D341Med (cell line): ENCODE results near the gene PSMC3.

ENCODE experiments used
- DNase-seq: peaks from one replicate; pipeline ENCODE4 v3.0.0; 2012; ENCODE audit warnings: low spot score

The PSMC3 gene

GRCh38 chr11:47443028-47443700 lies 16.9 kb upstream of the PSMC3 start:
- DNase-seq: peak; percentile 57

DNA sequence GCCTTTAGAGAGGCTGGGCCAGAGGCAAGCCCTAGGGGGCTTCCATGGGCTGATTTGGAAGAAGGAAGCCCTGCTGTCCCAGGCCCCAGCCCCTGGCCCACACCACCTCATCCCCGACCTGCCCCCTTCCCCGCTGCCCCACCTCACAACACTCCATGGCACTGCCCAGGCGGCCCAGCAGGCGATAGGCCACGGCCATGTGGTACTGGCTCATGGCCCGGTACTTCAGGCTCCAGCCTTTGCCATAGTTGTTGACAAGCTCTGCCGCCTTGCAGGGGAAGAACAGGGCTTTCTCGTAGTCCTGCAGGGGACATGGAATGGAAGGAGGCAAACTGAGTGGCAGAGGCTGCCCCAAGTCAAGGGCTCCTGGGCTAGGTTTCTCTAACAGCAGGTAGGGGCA lies 16.3 kb upstream of the PSMC3 start:
- no peak for DNase-seq

DNA sequence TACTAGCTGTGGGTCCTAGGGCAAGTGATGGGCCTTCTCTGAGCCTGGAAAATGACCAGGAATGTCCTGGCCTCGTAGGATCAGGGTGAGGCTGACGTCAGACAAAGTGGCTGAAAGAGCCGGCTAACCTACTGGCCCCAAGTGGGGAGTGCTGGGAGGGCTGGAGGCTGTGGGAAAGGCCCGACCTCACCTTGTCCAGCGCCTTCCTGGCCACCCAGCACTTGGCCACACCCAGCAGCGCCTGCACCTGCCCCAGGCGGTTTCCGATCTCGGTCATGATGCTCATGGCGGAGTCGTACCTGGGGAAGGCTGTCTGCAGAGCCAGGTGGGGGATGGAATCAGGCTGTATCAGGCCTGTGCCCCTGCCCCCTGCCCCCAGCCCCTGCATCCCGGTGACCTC lies 15.2 kb upstream of the PSMC3 start:
- DNase-seq: no peak

DNA sequence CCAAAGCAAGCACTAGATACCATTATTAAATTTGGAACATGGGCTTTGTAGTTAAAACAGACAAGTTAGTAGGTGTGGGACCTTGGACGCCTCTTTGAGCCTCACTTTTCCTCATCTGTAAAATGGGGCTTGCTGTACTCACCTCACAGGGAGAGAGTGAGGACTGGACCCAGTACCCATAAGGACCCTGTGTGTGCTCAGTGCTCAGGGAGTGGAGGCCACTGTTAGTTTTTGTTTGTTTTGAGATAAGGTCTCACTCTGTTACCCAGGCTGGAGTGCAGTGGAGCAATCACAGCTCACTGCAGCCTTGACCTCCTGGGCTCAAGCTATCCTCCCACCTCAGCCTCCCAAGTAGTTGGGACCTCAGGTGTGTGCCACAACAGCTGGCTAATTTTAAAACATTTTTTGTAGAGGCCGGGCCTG lies 13.8 kb upstream of the PSMC3 start:
- no peak for DNase-seq

DNA sequence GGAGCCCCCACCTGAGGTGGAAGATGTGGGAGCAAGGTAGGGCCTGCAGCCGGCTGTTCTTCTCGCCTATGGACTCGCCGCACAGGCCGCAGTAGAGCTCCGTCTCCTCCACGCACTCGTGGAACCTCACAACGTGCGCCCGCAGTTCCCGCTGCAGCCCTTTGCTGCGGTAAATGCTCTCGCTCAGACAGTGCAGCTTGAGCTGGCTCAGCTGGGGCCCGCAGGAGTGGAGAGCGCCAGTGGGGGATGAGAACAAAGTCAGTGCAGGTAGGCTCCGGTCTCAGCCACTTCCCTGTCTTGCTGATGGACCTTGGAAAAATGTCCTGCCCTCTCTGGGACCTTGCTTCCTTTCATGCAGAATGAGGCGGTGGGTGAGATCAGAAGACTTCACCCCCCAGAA lies 12.5 kb upstream of the PSMC3 start:
- DNase-seq: no peak

- no peak for DNase-seq
Measured at GRCh38 chr11:47437746-47438418, 11.6 kb upstream of the PSMC3 start.

GRCh38 chr11:47437218-47437745 lies 11.0 kb upstream of the PSMC3 start:
- no peak for DNase-seq

DNA sequence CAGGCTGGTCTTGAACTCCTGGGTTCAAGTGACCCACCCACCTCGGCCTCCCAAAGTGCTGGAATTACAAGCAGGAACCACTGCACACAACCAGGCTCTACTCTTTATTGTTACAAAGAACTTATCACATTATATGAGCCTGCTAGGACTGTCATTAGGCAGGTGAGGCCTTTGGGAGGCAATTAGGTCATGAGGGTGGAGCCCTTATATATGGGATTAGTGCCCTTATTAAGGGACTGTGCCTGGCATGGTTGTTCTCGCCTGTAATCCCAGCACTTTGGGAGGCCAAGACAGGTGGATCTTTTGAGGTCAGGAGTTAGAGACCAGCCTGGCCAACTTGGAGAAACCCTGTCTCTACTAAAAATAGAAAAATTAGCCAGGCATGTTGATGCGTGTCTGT lies 10.5 kb upstream of the PSMC3 start:
- DNase-seq: no peak

DNA sequence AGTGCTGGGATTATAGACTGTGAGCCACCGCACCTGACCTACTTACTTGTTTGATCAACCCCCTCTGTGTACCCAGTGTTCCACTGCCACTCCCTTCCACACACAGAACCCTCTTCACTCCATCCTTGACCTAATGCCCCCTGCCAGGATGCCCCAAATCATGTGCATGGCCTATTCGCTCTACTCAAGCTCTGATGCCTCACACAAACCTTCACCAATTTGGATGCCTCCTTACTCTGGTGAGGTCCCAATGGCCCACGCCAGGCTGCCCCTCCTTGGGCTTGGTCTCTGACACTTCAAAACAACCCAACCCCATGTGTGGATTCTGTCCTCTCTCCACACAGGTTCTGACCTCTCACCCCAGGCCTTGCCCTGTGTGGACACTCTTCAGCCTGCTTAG lies 9.4 kb upstream of the PSMC3 start:
- DNase-seq: no peak

- no peak for DNase-seq
Measured at GRCh38 chr11:47434011-47434786, 8.0 kb upstream of the PSMC3 start.

GRCh38 chr11:47433157-47433556 lies 6.9 kb upstream of the PSMC3 start:
- no peak for DNase-seq

GRCh38 chr11:47431356-47432083 lies 5.3 kb upstream of the PSMC3 start:
- DNase-seq: no peak

DNA sequence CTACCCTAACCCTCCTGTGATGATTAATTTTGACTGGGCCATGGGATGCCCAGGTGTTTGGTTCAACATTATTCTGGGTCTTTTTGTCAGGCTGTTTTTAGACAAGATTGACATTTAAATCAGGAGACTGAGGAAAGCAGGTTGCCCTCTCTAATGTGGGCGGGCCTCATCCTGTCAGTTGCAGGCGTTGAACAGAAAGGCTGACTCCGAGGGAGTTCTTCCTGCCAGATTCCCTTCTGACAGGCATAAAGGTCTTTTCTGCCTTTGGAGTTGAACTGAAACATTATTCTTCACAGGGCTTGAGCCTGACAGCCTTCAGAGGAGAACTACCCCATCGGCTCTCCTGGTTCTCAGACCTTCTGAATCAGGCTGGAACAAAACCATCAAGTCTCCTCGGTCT lies 4.3 kb upstream of the PSMC3 start:
- DNase-seq: no peak

GRCh38 chr11:47425611-47426010 lies 628 bp downstream of the PSMC3 start:
- DNase-seq: no peak

DNA sequence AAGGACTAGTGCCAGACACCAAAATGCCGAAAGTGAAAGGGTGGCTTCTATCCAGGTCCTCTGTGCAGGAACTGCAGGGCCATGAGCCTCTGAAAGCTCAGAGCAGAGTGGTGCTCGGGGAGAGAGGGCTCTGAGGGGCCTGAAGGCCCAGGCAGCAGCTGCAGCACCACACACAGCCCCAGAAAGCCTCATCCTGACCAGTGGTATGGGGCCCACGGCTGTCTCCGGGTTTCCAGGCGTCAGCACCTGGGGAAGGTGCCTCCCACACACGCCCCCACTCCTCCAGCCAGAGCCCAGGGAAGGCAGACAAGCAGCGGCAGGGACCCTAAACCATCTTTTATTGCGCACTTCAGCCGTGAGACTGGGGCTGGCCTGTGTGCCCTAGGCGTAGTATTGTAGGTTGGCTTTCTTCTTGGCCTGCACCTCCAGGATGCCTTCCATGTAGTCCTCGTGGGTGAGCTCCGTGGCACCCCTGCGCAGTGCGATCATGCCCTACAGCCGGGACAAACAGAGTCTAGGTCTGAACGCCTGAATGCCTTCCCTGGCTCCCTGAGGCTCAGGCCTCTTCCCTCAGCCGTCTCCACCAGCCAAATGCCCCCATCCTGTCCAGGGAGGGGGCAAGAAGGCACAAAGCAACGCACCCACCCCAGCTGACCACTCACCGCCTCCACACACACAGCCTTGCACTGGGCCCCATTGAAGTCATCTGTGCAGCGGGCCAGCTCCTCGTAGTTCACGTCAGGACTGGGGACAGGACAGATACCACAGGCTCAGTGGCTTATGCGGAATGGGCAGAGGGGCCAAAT lies 7.6 kb downstream of the PSMC3 start:
- DNase-seq: no peak

- no peak for DNase-seq
Measured at GRCh38 chr11:47417712-47418111, 8.5 kb downstream of the PSMC3 start.

DNA sequence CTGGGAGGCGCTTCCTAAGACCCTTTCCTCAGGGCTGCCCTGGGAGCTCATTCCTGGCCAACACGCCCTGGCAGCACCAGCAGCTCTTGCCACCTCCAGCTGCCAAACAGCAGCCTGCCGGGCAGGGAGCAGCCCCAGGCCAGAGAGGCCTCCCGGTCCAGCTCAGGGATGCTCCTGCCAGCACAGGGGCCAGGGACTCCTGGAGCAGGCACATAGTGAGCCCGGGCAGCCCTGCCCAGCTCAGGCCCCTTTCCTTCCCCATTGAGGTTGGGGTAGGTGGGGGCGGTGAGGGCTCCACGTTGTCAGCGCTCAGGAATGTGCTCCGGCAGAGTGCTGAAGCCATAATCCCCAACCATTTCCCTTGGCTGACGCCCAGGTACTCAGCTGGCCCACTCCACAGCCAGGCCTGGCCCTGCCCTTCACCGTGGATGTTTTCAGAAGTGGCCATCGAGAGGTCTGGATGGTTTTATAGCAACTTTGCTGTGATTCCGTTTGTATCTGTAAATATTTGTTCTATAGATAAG lies 10.2 kb downstream of the PSMC3 start:
- DNase-seq: peak; percentile 74

- DNase-seq: no peak
Measured at GRCh38 chr11:47415091-47415854, 11.0 kb downstream of the PSMC3 start.

GRCh38 chr11:47414685-47415070 lies 11.6 kb downstream of the PSMC3 start:
- DNase-seq: no peak

- no peak for DNase-seq
Measured at GRCh38 chr11:47413908-47414684, 12.1 kb downstream of the PSMC3 start.
